IMR-90 (cell line): ENCODE measurements around the gene MMP12. TPM values are rescaled to one million over a fixed set of nuclear protein-coding genes. Genes with fewer than 3 reads are reported as not detected.

ENCODE experiments used
- ATAC-seq: fragments of 200-7000 bp; cut with Tn5 transposase; 2 replicates; pipeline ENCODE4 v1.9.1; 2020; ENCODE audit warnings: low read depth, mild to moderate bottlenecking, moderate library complexity
- BruUV-seq: library from RNA; stranded (reverse); fragments of 400-500 nt; replicated peaks from 2 replicates; lab custom pipeline; 2021; lab: Mats Ljungman, UMichigan
- CTCF ChIA-PET: fragments of 300-600 bp; formaldehyde crosslinking; extraction: SDS; loops from one replicate; lab custom pipeline; 2021; ENCODE audit warnings: antibody characterized with exemption; lab: Yijun Ruan, JAX
- POLR2A ChIA-PET: fragments of 300-600 bp; sonication (Branson Sonifier 250); formaldehyde crosslinking; loops from one replicate; lab custom pipeline; 2022; ENCODE audit warnings: antibody characterized with exemption; ENCODE audit not compliant: unreplicated experiment; lab: Charles Lee
- DNase-seq: peaks from one replicate; pipeline ENCODE4 v3.0.0; 2013
- H2AFZ ChIP-seq: replicated peaks from 2 replicates; pipeline ENCODE3; 2013; ENCODE audit warnings: low read length, mild to moderate bottlenecking; ENCODE audit not compliant: poor library complexity
- H2AK5ac ChIP-seq: 2 replicates; pipeline ENCODE4 v1.6.1; 2013; ENCODE audit warnings: low read depth, low read length, inconsistent platforms
- H2AK9ac ChIP-seq: replicated peaks from 2 replicates; pipeline ENCODE3; 2013; ENCODE audit warnings: mild to moderate bottlenecking, low read depth, low read length, moderate library complexity; ENCODE audit not compliant: poor library complexity
- H2BK120ac ChIP-seq: 2 replicates; pipeline ENCODE4 v1.6.1; 2013; ENCODE audit warnings: low read depth, low read length, inconsistent platforms
- H2BK15ac ChIP-seq: 3 replicates; pipeline ENCODE4 v1.6.1; 2013; ENCODE audit warnings: low read depth, low read length, inconsistent platforms
- H2BK20ac ChIP-seq: 2 replicates; pipeline ENCODE4 v1.6.1; 2013; ENCODE audit warnings: low read depth, mild to moderate bottlenecking, inconsistent platforms, low read length, moderate library complexity
- H2BK5ac ChIP-seq: 2 replicates; pipeline ENCODE4 v1.6.1; 2013; ENCODE audit warnings: mild to moderate bottlenecking, low read depth, low read length, inconsistent platforms; ENCODE audit not compliant: poor library complexity, severe bottlenecking
- H3K14ac ChIP-seq: replicated peaks from 2 replicates; pipeline ENCODE4 v1.6.1; 2013; ENCODE audit warnings: low read depth, low read length, inconsistent platforms
- H3K18ac ChIP-seq: 2 replicates; pipeline ENCODE4 v1.6.1; 2013; ENCODE audit warnings: low read depth, low read length, control low read depth
- H3K23ac ChIP-seq: 2 replicates; pipeline ENCODE4 v1.6.1; 2013; ENCODE audit warnings: low read depth, low read length, inconsistent platforms
- H3K27ac ChIP-seq: 2 replicates; pipeline ENCODE4 v1.5.1; 2013; ENCODE audit warnings: mild to moderate bottlenecking, control low read depth, low read length; ENCODE audit not compliant: insufficient read depth
- H3K27me3 ChIP-seq: 2 replicates; pipeline ENCODE4 v1.6.1; 2013; ENCODE audit warnings: low read length; ENCODE audit not compliant: control insufficient read depth, insufficient read depth
- H3K36me3 ChIP-seq: 2 replicates; pipeline ENCODE4 v1.6.1; 2013; ENCODE audit warnings: low read length, mixed read lengths; ENCODE audit not compliant: control insufficient read depth, insufficient read depth
- H3K4ac ChIP-seq: 2 replicates; pipeline ENCODE4 v1.6.1; 2013; ENCODE audit warnings: low read depth, low read length, inconsistent platforms
- H3K4me1 ChIP-seq: 2 replicates; pipeline ENCODE4 v1.6.1; 2013; ENCODE audit warnings: low read length, mixed read lengths; ENCODE audit not compliant: control insufficient read depth, insufficient read depth
- H3K4me2 ChIP-seq: 2 replicates; pipeline ENCODE4 v1.6.1; 2013; ENCODE audit warnings: low read depth, mild to moderate bottlenecking, control low read depth, low read length, moderate library complexity
- H3K4me3 ChIP-seq: 2 replicates; pipeline ENCODE4 v1.5.1; 2013; ENCODE audit warnings: low read depth, mild to moderate bottlenecking, control low read depth, low read length, moderate library complexity; ENCODE audit not compliant: insufficient read depth
- H3K56ac ChIP-seq: 2 replicates; pipeline ENCODE4 v1.6.1; 2013; ENCODE audit warnings: low read length, inconsistent platforms; ENCODE audit not compliant: insufficient read depth; ENCODE audit errors: extremely low read depth
- H3K79me1 ChIP-seq, 2 experiments: 2 replicates each; pipeline ENCODE4 v1.6.1; 2013; ENCODE audit warnings: low read length in 2 of 2, inconsistent platforms in 1 of 2, low read depth in 1 of 2
- H3K9ac ChIP-seq: 2 replicates; pipeline ENCODE4 v1.6.1; 2013; ENCODE audit warnings: low read depth, low read length, control low read depth
- H3K9me1 ChIP-seq: 2 replicates; pipeline ENCODE4 v1.6.1; 2013; ENCODE audit warnings: low read length, inconsistent platforms; ENCODE audit not compliant: insufficient read depth
- H3K9me3 ChIP-seq: 2 replicates; pipeline ENCODE4 v1.6.1; 2013; ENCODE audit warnings: low read length; ENCODE audit not compliant: control insufficient read depth, insufficient read depth
- H4K20me1 ChIP-seq: 2 replicates; pipeline ENCODE4 v1.6.1; 2013; ENCODE audit warnings: low read length, inconsistent platforms; ENCODE audit not compliant: insufficient read depth
- H4K5ac ChIP-seq: 2 replicates; pipeline ENCODE4 v1.6.1; 2013; ENCODE audit warnings: mild to moderate bottlenecking, low read depth, low read length, control low read depth
- H4K8ac ChIP-seq, 2 experiments: 2 replicates each; pipeline ENCODE4 v1.6.1; 2013; ENCODE audit warnings: low read depth in 2 of 2, low read length in 2 of 2, control low read depth in 1 of 2, inconsistent platforms in 1 of 2
- H4K91ac ChIP-seq: 2 replicates; pipeline ENCODE4 v1.6.1; 2013; ENCODE audit warnings: low read depth, low read length, inconsistent platforms; ENCODE audit not compliant: insufficient read depth
- BHLHE40 ChIP-seq: fragments of 150-350 bp; IDR thresholded peaks from 2 replicates; pipeline ENCODE4 v1.6.1; 2016; ENCODE audit warnings: mild to moderate bottlenecking, low read depth, low read length
- CEBPB ChIP-seq: IDR thresholded peaks from 2 replicates; pipeline ENCODE4 v1.6.1; 2012; ENCODE audit warnings: low read depth, low read length, improper control_type of control experiment
- CHD1 ChIP-seq: IDR thresholded peaks from 2 replicates; pipeline ENCODE4 v1.6.1; 2012; ENCODE audit warnings: low read depth, low read length, improper control_type of control experiment
- CTCF ChIP-seq: conservative IDR thresholded peaks from 2 replicates; pipeline ENCODE4 v1.5.1; 2012; ENCODE audit warnings: mild to moderate bottlenecking, low read depth, low read length, improper control_type of control experiment
- ELK1 ChIP-seq: fragments of 150-350 bp; IDR thresholded peaks from 2 replicates; pipeline ENCODE4 v1.6.1; 2016; ENCODE audit warnings: low read depth, mild to moderate bottlenecking, low read length, moderate library complexity, borderline replicate concordance
- FOS ChIP-seq: fragments of 150-350 bp; IDR thresholded peaks from 2 replicates; pipeline ENCODE4 v1.6.1; 2016; ENCODE audit warnings: low read depth, low read length
- MAFK ChIP-seq: IDR thresholded peaks from 2 replicates; pipeline ENCODE4 v1.6.1; 2012; ENCODE audit warnings: low read depth, low read length, improper control_type of control experiment
- MXI1 ChIP-seq: IDR thresholded peaks from 2 replicates; pipeline ENCODE4 v1.6.1; 2012; ENCODE audit warnings: low read depth, mild to moderate bottlenecking, low read length, moderate library complexity, borderline replicate concordance
- RAD21 ChIP-seq: IDR thresholded peaks from 2 replicates; pipeline ENCODE4 v1.6.1; 2012; ENCODE audit warnings: low read length, improper control_type of control experiment
- RCOR1 ChIP-seq: IDR thresholded peaks from 2 replicates; pipeline ENCODE4 v1.6.1; 2012; ENCODE audit warnings: mild to moderate bottlenecking, low read length, improper control_type of control experiment; ENCODE audit not compliant: insufficient replicate concordance
- RFX5 ChIP-seq: IDR thresholded peaks from 2 replicates; pipeline ENCODE4 v1.8.0; 2012; ENCODE audit warnings: low read depth, mild to moderate bottlenecking, low read length, moderate library complexity
- USF2 ChIP-seq: fragments of 150-350 bp; IDR thresholded peaks from 2 replicates; pipeline ENCODE4 v1.6.1; 2017; ENCODE audit warnings: mild to moderate bottlenecking, antibody characterized with exemption, low read length, low read depth
- WGBS, 2 experiments: methylation state at CpG; one replicate each; pipeline versions ENCODE4 v1.1.5 to v1.1.7; 2013; ENCODE audit warnings: missing lambda C conversion rate in 2 of 2; ENCODE audit not compliant: insufficient read length in 1 of 2; ENCODE audit errors: extremely low coverage in 2 of 2; 5-methylcytosine and 5-hydroxymethylcytosine counted together
- dilution Hi-C: fragments of 300-500 bp; cut with HindIII; formaldehyde crosslinking; loops from one replicate; pipeline ENCODE4 v1.14.3; 2018; ENCODE audit warnings: low sequenced_read_pairs; ENCODE audit not compliant: unreplicated experiment
- in situ Hi-C: fragments of 300-500 bp; cut with MboI; formaldehyde crosslinking; loops from 3 replicates; pipeline ENCODE4 v1.14.3; 2019; ENCODE audit warnings: low sequenced_read_pairs, inconsistent platforms, mixed read lengths
- intact Hi-C: fragments of 100-400 bp; cut with micrococcal nuclease; formaldehyde crosslinking; loops from 2 replicates; pipeline ENCODE4 v1.10.0; 2022
- polyA plus RNA-seq, 3 experiments: library from polyadenylated mRNA; depleted of rRNA; stranded (reverse); fragments of >200 nt; gene quantifications; 2 replicates each; pipeline ENCODE4 v1.2.3, GENCODE V29; 2012; ENCODE audit warnings: low replicate concordance in 1 of 3
- total RNA-seq: library from RNA; depleted of rRNA; stranded (reverse); fragments of >200 nt; gene quantifications from 2 replicates; pipeline ENCODE4 v1.2.3, GENCODE V29; 2012

MMP12 gene
- total and polyA plus RNA-seq, 2 of the 4 experiments (the other 2 are of a cell fraction): not detected

- Histone ChIP-seq H2BK15ac (no peak overlapping the region), H3K4me1 (no peaks in the 10 kb centered on the region; the same call in 1 of the 2 replicates), H2AFZ (no peak overlapping the region), H3K4me2 (no peak overlapping the region), H4K91ac (no peak overlapping the region), H2BK20ac (no peak overlapping the region), H3K9me1 (peaks cover 2% of the 10 kb centered on the region; the same call in 1 of the 2 replicates), H2AK5ac (no peak overlapping the region), H3K4me3 (no peak overlapping the region), H3K27me3 (no peaks in the 10 kb centered on the region; the same call in 1 of the 2 replicates), H3K9me3 (no peaks in the 10 kb centered on the region), H3K27ac (no peak overlapping the region), H2BK120ac (no peak overlapping the region), H3K23ac (no peak overlapping the region), H3K56ac (no peak overlapping the region), H2AK9ac (no peak overlapping the region), H4K20me1 (no peaks in the 10 kb centered on the region), H3K14ac (no peak overlapping the region), H3K18ac (no peak overlapping the region), H3K79me1 (no peaks in the 10 kb centered on the region), H4K5ac (no peak overlapping the region), H3K4ac (no peak overlapping the region), H3K9ac (no peak overlapping the region), H2BK5ac (no peak overlapping the region), H4K8ac (no peak overlapping the region), H3K36me3 (no peaks in the 10 kb centered on the region)
- dilution Hi-C loops: no loop called here
- WGBS, 2 experiments: no CpG with 5 or more reads among the region's 2 CpGs
- ChIA-PET POLR2A (no interaction called here), CTCF (interaction anchor here (0.6 kb wide), 1 partner anchor 62 kb away, joined by 3 read pairs; no protein-coding TSS in a partner anchor)
- intact Hi-C loops: no loop called here
- no TSS peak for BruUV-seq
- TF ChIP-seq FOS (no peak), RCOR1 (no peak), CEBPB (no peak), RAD21 (no peak), MXI1 (no peak), MAFK (no peak), ELK1 (no peak), CTCF (no peak), BHLHE40 (no peak), RFX5 (no peak), USF2 (no peak), CHD1 (no peak)
- in situ Hi-C loops: no loop called here
- ATAC-seq: no peak
- no peak for DNase-seq
Measured at GRCh38 chr11:102833731-102834130, 41.1 kb downstream of the MMP12 start.
